GM23338 (cell line): ENCODE results near the gene KDR. TPM values are rescaled to one million over a fixed set of nuclear protein-coding genes. Genes with fewer than 3 reads are reported as not detected.

Experiments
- ATAC-seq: fragments of 200-7000 bp; cut with Tn5 transposase; 3 replicates; pipeline ENCODE4 v1.9.1; 2020
- DNase-seq: peaks from one replicate; pipeline ENCODE4 v3.0.0-alpha.2; 2015; ENCODE audit warnings: low spot score
- H2AFZ ChIP-seq: fragments of 200-600 bp; sonication (generic); 2 replicates; pipeline ENCODE4 v1.8.0; 2016; ENCODE audit warnings: antibody characterized with exemption, mild to moderate bottlenecking, moderate library complexity
- H3F3A ChIP-seq: fragments of 200-600 bp; sonication (generic); replicated peaks from 2 replicates; pipeline ENCODE4 v1.8.0; 2017; ENCODE audit warnings: antibody characterized with exemption, mixed run types, low read depth
- H3K27ac ChIP-seq: fragments of 200-600 bp; sonication (generic); 2 replicates; pipeline ENCODE4 v1.6.1; 2016; ENCODE audit warnings: low read depth
- H3K27me3 ChIP-seq: fragments of 200-600 bp; sonication (generic); 2 replicates; pipeline ENCODE4 v1.8.0; 2016; ENCODE audit warnings: mild to moderate bottlenecking, mixed run types, moderate library complexity; ENCODE audit not compliant: insufficient read depth
- H3K36me3 ChIP-seq: fragments of 200-600 bp; sonication (generic); 2 replicates; pipeline ENCODE4 v1.8.0; 2016; ENCODE audit warnings: mild to moderate bottlenecking; ENCODE audit not compliant: insufficient read depth
- H3K4me1 ChIP-seq: fragments of 200-600 bp; sonication (generic); 2 replicates; pipeline ENCODE4 v1.8.0; 2016; ENCODE audit warnings: mild to moderate bottlenecking, moderate library complexity; ENCODE audit not compliant: insufficient read depth
- H3K4me2 ChIP-seq: fragments of 200-600 bp; sonication (generic); 2 replicates; pipeline ENCODE4 v1.7.1; 2017; ENCODE audit warnings: mixed run types
- H3K4me3 ChIP-seq: fragments of 200-600 bp; sonication (generic); 2 replicates; pipeline ENCODE4 v1.6.1; 2016; ENCODE audit warnings: mixed run types
- H3K79me2 ChIP-seq: fragments of 200-600 bp; sonication (generic); replicated peaks from 2 replicates; pipeline ENCODE4 v1.8.0; 2017; ENCODE audit warnings: mild to moderate bottlenecking; ENCODE audit not compliant: insufficient read depth
- H3K9me2 ChIP-seq: fragments of 200-600 bp; sonication (generic); 2 replicates; pipeline ENCODE4 v1.8.0; 2017; ENCODE audit not compliant: insufficient read depth
- H4K20me1 ChIP-seq: fragments of 200-600 bp; sonication (generic); replicated peaks from 2 replicates; pipeline ENCODE4 v1.8.0; 2017; ENCODE audit warnings: mild to moderate bottlenecking; ENCODE audit not compliant: insufficient read depth
- H3K27ac Mint-ChIP-seq: 2 replicates; pipeline ENCODE4 v1.8.0; 2020; ENCODE audit warnings: inconsistent platforms, mild to moderate bottlenecking, moderate library complexity, mixed read lengths
- H3K27me3 Mint-ChIP-seq: 3 replicates; pipeline ENCODE4 v1.8.0; 2022; ENCODE audit warnings: low read depth, mild to moderate bottlenecking, moderate library complexity, mixed read lengths, inconsistent platforms; ENCODE audit not compliant: insufficient read depth, poor library complexity
- H3K36me3 Mint-ChIP-seq: 3 replicates; pipeline ENCODE4 v1.8.0; 2021; ENCODE audit warnings: low read depth, mild to moderate bottlenecking, inconsistent platforms, moderate library complexity, mixed read lengths
- H3K4me1 Mint-ChIP-seq: 3 replicates; pipeline ENCODE4 v1.8.0; 2020; ENCODE audit warnings: mild to moderate bottlenecking, inconsistent platforms, mixed read lengths
- H3K4me3 Mint-ChIP-seq: 3 replicates; pipeline ENCODE4 v1.8.0; 2021; ENCODE audit warnings: moderate library complexity, mild to moderate bottlenecking, inconsistent platforms, mixed read lengths
- H3K9me3 Mint-ChIP-seq: 3 replicates; pipeline ENCODE4 v1.8.0; 2020; ENCODE audit warnings: moderate library complexity, mild to moderate bottlenecking, inconsistent platforms, mixed read lengths
- CREB1 ChIP-seq: fragments of 250-450 bp; sonication (Bioruptor Pico); IDR thresholded peaks from 2 replicates; pipeline ENCODE4 v1.5.0; 2020; ENCODE audit warnings: low read depth, mild to moderate bottlenecking, moderate library complexity
- CTCF ChIP-seq, 2 experiments: fragments of 200-600 bp in 1 of 2; sonication (generic) in 1 of 2; conservative IDR thresholded peaks; 2 replicates each; pipeline versions ENCODE4 v1.5.1 to v1.6.1; 2016 to 2017; ENCODE audit warnings: antibody characterized with exemption in 2 of 2, low read depth in 2 of 2, mild to moderate bottlenecking in 2 of 2, moderate library complexity in 1 of 2
- ETS1 ChIP-seq: IDR thresholded peaks from 2 replicates; pipeline ENCODE4 v1.6.1; 2016; ENCODE audit warnings: antibody characterized with exemption
- EZH2 ChIP-seq: fragments of 200-600 bp; sonication (generic); IDR thresholded peaks from one replicate; pipeline ENCODE4 v1.8.0; 2017; ENCODE audit warnings: antibody characterized with exemption, mild to moderate bottlenecking, low read depth; ENCODE audit not compliant: unreplicated experiment
- EZH2phosphoT487 ChIP-seq: fragments of 200-600 bp; sonication (generic); IDR thresholded peaks from one replicate; pipeline ENCODE4 v1.8.1; 2018; ENCODE audit warnings: antibody characterized with exemption; ENCODE audit not compliant: unreplicated experiment
- NANOG ChIP-seq: IDR thresholded peaks from 2 replicates; pipeline ENCODE4 v1.6.1; 2016; ENCODE audit warnings: antibody characterized with exemption, borderline replicate concordance
- POLR2AphosphoS5 ChIP-seq: IDR thresholded peaks from 2 replicates; pipeline ENCODE4 v1.6.1; 2016; ENCODE audit warnings: antibody characterized with exemption, low read depth
- REST ChIP-seq: IDR thresholded peaks from one replicate; pipeline ENCODE4 v1.6.1; 2018; ENCODE audit warnings: antibody characterized with exemption; ENCODE audit not compliant: unreplicated experiment
- STAT1 ChIP-seq: IDR thresholded peaks from one replicate; pipeline ENCODE4 v1.6.1; 2016; ENCODE audit warnings: antibody characterized with exemption; ENCODE audit not compliant: unreplicated experiment
- ZNF114 ChIP-seq: fragments of 250-450 bp; sonication (Bioruptor Pico); IDR thresholded peaks from 2 replicates; pipeline ENCODE4 v1.5.0; 2020; ENCODE audit warnings: mild to moderate bottlenecking, moderate library complexity
- ZNF331 ChIP-seq: fragments of 250-450 bp; sonication (Bioruptor Pico); IDR thresholded peaks from 2 replicates; pipeline ENCODE4 v1.5.0; 2020; ENCODE audit warnings: low read depth, mild to moderate bottlenecking, moderate library complexity
- ZNF462 ChIP-seq: fragments of 250-450 bp; sonication (Bioruptor Pico); IDR thresholded peaks from 2 replicates; pipeline ENCODE4 v1.5.0; 2020; ENCODE audit warnings: mild to moderate bottlenecking, moderate library complexity
- polyA plus RNA-seq: library from polyadenylated mRNA; unstranded; fragments of >200 nt; fragmentation: Nextera tagmentation; extraction: Ambion mirVana; gene quantifications from 2 replicates; pipeline ENCODE4 v1.2.1, GENCODE V29; 2016
- total RNA-seq: library from RNA; depleted of rRNA; stranded (reverse); fragments of >200 nt; shearing (Covaris generic); gene quantifications from 2 replicates; pipeline ENCODE4 v1.2.3, GENCODE V29; 2014

The KDR gene
- total and polyA plus RNA-seq, 2 experiments from 2014 or later = 27.9 to 109 TPM

- DNase-seq (no peak), ATAC-seq (no peak)
- H3K4me3 Mint-ChIP-seq = no peak overlapping the region
- Histone ChIP-seq H3K27ac (peak overlapping the region; percentile 75), H3K9me2 (no peaks in the 10 kb centered on the region), H2AFZ (no peak overlapping the region), H3K36me3 (peaks cover 42% of the 10 kb centered on the region), H3K4me1 (peaks cover 9% of the 10 kb centered on the region), H3K4me3 (no peak overlapping the region), H3K79me2 (no peaks in the 10 kb centered on the region), H3F3A (peaks cover 10% of the 10 kb centered on the region), H4K20me1 (no peaks in the 10 kb centered on the region; the same call in 1 of the 2 replicates), H3K27me3 (no peaks in the 10 kb centered on the region), H3K4me2 (no peak overlapping the region)
- H3K27ac Mint-ChIP-seq = peak overlapping the region; percentile 72
- H3K4me1 Mint-ChIP-seq = peaks cover 36% of the 10 kb centered on the region
- H3K36me3 Mint-ChIP-seq = peaks cover 65% of the 10 kb centered on the region
- H3K27me3 Mint-ChIP-seq = peaks cover 7% of the 10 kb centered on the region
- TF ChIP-seq ZNF114 (CRISPR knock-in tag) = no peak
- TF ChIP-seq STAT1 = no peak
- TF ChIP-seq NANOG = no peak
- TF ChIP-seq EZH2phosphoT487 = no peak
- TF ChIP-seq CTCF (conservative IDR thresholded peaks at IDR 0.05; ENCODE audit: low read depth in 2 of 2) = no peak
- TF ChIP-seq ZNF331 (CRISPR knock-in tag) = no peak
- no peak for TF ChIP-seq REST
- TF ChIP-seq CREB1 (CRISPR knock-in tag) = no peak
- no peak for TF ChIP-seq ETS1
- TF ChIP-seq POLR2AphosphoS5 = no peak
- no peak for TF ChIP-seq EZH2
- no peak for TF ChIP-seq ZNF462
- no peaks in the 10 kb centered on the region for H3K9me3 Mint-ChIP-seq
Observed at GRCh38 chr4:55079451-55080173, 45.8 kb downstream of the KDR start.
